SK-N-SH (cell line): ENCODE measurements around the gene FANCE.

Experiments
- CTCF ChIP-seq: fragments of 200-600 bp; sonication (generic); IDR thresholded peaks from 2 replicates; pipeline ENCODE4 v1.6.1; 2017; ENCODE audit warnings: antibody characterized with exemption, mild to moderate bottlenecking, moderate library complexity
- ELF1 ChIP-seq: IDR thresholded peaks from 2 replicates; pipeline ENCODE4 v1.4.0; 2012
- FOXM1 ChIP-seq: IDR thresholded peaks from 2 replicates; pipeline ENCODE4 v1.4.0; 2012; ENCODE audit warnings: low read depth, mild to moderate bottlenecking
- POLR2AphosphoS5 ChIP-seq: IDR thresholded peaks from 2 replicates; pipeline ENCODE4 v1.6.1; 2012; ENCODE audit warnings: low read depth, low read length
- RFX5 ChIP-seq: IDR thresholded peaks from 2 replicates; pipeline ENCODE4 v1.6.1; 2012; ENCODE audit warnings: mild to moderate bottlenecking, improper control_type of control experiment, low read length
- SIN3A ChIP-seq: IDR thresholded peaks from 2 replicates; pipeline ENCODE4 v1.6.1; 2012; ENCODE audit warnings: low read depth, mild to moderate bottlenecking, low read length, moderate library complexity, borderline replicate concordance
- TF ChIP-seq, protein P1 (sequence below): IDR thresholded peaks from 2 replicates; pipeline ENCODE4 v1.4.0; 2012; ENCODE audit warnings: low read depth

DNA sequence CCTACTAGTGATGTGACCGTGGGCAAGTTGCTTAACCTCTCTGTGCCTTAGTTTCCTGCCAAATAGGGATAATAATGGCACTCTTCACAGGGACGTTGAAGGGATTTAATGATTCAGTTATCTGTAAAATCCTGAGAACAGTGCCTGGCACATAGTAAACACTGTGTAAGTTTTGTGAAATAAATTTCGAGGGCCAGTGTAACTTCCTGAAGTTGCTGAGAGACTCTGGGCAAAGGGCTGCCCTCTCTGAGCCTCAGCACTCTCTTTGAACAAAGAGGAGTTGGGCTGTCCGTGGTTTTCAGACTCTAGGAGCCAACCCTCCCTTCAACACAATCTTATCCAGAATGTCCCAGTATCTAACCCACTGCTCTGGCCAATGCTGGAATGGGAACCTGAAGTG is 47.2 kb downstream of the FANCE start:
- TF ChIP-seq CTCF: no peak
- no peak for TF ChIP-seq FOXM1
- TF ChIP-seq, protein P1, sequence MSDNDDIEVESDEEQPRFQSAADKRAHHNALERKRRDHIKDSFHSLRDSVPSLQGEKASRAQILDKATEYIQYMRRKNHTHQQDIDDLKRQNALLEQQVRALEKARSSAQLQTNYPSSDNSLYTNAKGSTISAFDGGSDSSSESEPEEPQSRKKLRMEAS: no peak
- TF ChIP-seq SIN3A: no peak
- TF ChIP-seq POLR2AphosphoS5: no peak
- TF ChIP-seq ELF1: no peak
- TF ChIP-seq RFX5: no peak
